GM21529 (cell line): ENCODE data around the gene NR5A2.

Source experiments
- ATAC-seq: cut with Tn5 transposase; IDR thresholded peaks from one replicate; pipeline ENCODE4 v1.9.1; 2021; ENCODE audit not compliant: unreplicated experiment

NR5A2 gene

GRCh38 chr1:200062143-200062542, 34.6 kb downstream of the NR5A2 start:
- no peak for ATAC-seq

- ATAC-seq = peak; percentile 97
These were observed 45.3 kb downstream of the NR5A2 start for GRCh38 chr1:200072636-200073285.

GRCh38 chr1:200073286-200073637, 45.8 kb downstream of the NR5A2 start:
- peak; percentile 47 for ATAC-seq

GRCh38 chr1:200075522-200075921, 48.0 kb downstream of the NR5A2 start:
- no peak for ATAC-seq

GRCh38 chr1:200075938-200076546, 48.5 kb downstream of the NR5A2 start:
- ATAC-seq = no peak

GRCh38 chr1:200079232-200079940, 51.9 kb downstream of the NR5A2 start:
- no peak for ATAC-seq

GRCh38 chr1:200081151-200081968, 53.9 kb downstream of the NR5A2 start:
- ATAC-seq = no peak

- ATAC-seq = no peak
These were observed 54.4 kb downstream of the NR5A2 start for GRCh38 chr1:200081969-200082245.

- ATAC-seq = no peak
These were observed 54.8 kb downstream of the NR5A2 start for GRCh38 chr1:200082329-200082728.

- ATAC-seq = no peak
These were observed 63.0 kb downstream of the NR5A2 start for GRCh38 chr1:200090252-200091159.

- no peak for ATAC-seq
These were observed 67.6 kb downstream of the NR5A2 start for GRCh38 chr1:200095057-200095577.

GRCh38 chr1:200096774-200097173, 69.3 kb downstream of the NR5A2 start:
- ATAC-seq = no peak

GRCh38 chr1:200099040-200099439, 71.5 kb downstream of the NR5A2 start:
- ATAC-seq = no peak

- ATAC-seq = no peak
These were observed 76.6 kb downstream of the NR5A2 start for GRCh38 chr1:200103966-200104583.

- ATAC-seq = no peak
These were observed 79.5 kb downstream of the NR5A2 start for GRCh38 chr1:200107004-200107470.

GRCh38 chr1:200108659-200109058, 81.1 kb downstream of the NR5A2 start:
- ATAC-seq = no peak

- ATAC-seq = no peak
These were observed 84.8 kb downstream of the NR5A2 start for GRCh38 chr1:200112290-200112689.

GRCh38 chr1:200115532-200115931, 88.0 kb downstream of the NR5A2 start:
- ATAC-seq = no peak

GRCh38 chr1:200116324-200116723, 88.8 kb downstream of the NR5A2 start:
- no peak for ATAC-seq
